NCI-H510A (cell line): ENCODE results near the gene ALOXE3.
"Not testable (repeated sequence)": the region's sequence is repeated elsewhere in the genome, so short reads cannot be mapped to it uniquely, and the experiment has no call there.

Experiments
- DNase-seq: peaks from one replicate; lab custom pipeline; 2025; lab: John Stamatoyannopoulos, UW

Gene ALOXE3

DNA sequence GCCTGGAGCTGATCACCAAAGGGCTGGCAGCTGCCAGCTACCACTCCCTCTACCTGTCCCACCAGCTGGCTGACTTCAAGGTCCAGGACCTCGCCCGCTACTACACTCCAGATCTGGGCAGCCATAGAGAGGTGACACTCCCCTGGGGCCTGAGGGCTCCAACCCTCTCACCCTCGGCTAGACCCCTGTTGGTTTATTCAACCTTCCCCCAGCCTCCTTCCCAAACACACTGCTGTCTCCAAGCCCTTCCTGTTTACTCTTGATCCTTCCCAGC, 48.8 kb downstream of the ALOXE3 start:
- no peak for DNase-seq

- DNase-seq = no peak
Observed at GRCh38 chr17:8068736-8069586, 49.4 kb downstream of the ALOXE3 start.

GRCh38 chr17:8067806-8068205, 50.5 kb downstream of the ALOXE3 start:
- no peak for DNase-seq

DNA sequence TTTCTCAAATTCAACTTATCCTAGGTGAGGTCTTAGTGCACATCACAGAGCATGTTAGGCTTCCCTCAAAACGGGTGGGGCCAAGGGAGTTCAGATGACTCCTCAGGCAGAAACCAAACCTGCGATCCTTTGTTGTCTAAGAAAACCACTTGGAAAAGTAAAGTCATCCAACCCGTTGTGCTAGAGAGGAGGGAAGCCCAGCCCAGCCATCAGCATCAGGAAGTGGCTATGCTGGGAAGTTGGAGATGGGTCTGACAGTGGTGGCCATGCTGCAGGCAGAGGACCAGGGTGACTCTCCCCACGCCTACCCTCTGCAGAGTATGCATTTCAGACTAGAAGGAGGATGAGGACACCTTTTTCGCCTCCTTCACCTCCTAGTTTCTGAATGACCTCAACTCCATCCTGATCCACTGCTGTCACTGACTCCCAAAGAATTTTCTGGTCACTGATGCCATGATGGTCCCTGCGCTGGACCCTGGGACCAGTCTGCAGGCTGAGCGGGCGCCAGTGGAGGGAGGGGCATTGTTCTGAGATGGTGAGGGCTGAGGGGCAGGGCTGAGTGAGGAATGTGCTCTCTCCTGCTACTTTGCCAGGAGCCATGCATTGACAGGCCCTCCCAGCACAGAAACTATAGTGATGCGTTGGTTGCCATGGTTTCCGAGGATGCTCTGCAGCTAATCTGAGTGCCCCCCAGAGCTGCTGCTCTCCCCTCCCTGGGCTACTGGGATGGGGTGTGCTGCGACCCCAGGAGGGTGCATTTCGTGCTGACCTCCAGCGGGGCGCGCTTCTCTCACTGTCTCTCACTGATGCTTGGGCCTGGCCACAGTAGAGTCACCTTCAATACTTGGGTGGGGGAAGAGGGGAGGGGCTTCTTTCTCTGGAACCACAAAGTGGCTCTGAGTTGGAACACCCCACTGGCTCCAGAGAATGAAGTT, 51.2 kb downstream of the ALOXE3 start:
- no peak for DNase-seq

- DNase-seq = no peak
Observed at GRCh38 chr17:8064561-8065019, 53.7 kb downstream of the ALOXE3 start.

DNA sequence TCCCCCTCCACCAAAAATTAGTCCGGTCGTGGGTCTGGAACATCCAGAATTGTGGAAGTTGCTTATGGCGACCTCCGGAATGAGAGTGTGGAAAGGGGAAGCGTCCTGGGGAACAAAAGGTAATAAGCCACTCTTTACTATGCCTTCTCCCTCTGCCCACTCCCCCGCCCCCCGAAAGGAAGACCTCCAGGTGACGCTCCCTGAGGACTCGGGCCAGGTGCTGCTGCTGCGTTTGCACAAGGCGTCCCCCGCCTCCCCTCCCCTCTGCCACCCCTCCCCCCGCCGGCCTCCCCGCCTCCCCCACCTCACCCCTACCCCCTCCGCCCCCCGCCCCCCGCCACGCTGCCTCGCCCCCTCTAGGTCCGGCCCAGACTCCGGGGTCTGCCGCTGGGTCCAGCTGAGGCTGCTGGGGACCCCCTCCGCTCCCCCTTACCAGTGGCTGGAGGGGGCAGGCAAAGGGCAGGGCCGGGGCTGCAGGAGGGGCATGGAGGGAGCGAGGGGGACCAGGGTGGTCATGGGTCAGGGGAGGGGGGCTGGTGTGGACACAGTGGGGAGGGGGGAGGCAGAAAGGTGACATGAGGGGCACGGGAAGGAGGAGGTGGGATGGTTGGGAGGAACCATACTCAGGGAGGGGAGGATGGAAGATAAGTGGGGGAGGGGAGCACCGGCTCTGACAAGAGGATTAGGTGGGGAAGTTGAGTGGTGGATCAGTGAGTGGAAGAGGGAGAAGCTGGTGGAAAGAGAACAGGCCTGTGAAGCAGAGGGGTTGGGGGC, 54.4 kb downstream of the ALOXE3 start:
- DNase-seq = no peak

DNA sequence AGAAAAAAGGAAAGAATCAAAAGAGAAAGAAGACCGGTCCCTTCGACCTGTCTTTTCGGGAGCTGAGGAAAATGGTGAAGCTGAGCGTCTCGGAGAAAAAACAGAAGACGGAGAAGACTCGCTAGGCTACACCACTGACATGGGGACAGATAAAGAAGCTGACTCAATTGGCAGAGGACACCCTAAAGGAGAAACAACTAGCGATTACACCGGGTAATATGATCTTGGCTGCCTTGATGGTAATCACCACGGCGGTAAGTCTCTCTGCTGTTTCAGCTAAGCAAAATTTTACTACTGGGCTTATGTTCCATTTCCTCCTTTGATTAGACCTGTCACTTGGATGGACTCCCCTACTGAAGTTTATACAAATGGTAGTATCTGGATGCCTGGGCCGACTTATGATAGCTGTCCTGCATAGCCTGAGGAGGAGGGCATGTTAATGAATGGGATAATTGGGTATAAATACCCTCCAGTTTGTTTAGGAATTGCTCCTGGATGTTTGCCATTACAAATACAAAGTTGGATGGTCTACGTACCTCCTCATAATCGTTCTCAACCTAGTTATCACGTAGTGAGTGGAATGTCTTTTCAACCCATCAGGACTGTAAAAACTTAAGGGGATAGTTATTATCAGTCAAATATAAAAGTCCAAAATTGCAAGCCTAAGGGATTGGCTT, 55.4 kb downstream of the ALOXE3 start:
- DNase-seq = no peak

GRCh38 chr17:8062435-8062806, 55.9 kb downstream of the ALOXE3 start:
- no peak for DNase-seq

DNA sequence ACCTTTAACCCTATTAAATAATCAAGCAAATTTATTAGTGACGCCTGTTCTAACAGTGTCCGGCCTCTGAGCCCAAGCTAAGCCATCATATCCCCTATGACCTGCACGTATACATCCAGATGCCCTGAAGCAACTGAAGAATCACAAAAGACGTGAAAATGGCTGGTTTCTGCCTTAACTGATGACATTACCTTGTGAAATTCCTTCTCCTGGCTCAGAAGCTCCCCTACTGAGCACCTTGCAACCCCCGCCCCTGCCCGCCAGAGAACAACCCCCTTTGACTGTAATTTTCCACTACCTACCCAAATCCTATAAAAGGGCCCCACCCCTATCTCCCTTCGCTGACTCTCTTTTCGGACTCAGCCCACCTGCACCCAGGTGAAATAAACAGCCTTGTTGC, 56.5 kb downstream of the ALOXE3 start:
- DNase-seq = not testable (repeated sequence)

DNA sequence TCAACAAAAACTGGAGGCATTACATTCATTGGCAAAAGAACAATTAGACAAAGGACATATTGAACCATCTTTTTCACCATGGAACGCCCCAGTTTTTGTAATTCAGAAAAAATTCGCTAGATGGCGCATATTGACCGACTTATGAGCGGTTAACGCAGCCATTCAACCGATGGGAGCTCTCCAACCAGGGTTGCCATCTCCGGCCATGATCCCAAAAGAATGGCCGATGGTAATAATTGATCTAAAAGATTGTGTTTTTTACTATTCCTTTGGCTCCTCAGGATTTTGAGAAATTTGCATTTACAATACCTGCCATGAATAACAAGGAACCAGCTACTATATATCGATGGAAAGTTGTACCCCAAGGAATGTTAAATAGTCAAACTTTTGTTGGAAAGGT, 58.0 kb downstream of the ALOXE3 start:
- DNase-seq = peak; percentile 28

DNA sequence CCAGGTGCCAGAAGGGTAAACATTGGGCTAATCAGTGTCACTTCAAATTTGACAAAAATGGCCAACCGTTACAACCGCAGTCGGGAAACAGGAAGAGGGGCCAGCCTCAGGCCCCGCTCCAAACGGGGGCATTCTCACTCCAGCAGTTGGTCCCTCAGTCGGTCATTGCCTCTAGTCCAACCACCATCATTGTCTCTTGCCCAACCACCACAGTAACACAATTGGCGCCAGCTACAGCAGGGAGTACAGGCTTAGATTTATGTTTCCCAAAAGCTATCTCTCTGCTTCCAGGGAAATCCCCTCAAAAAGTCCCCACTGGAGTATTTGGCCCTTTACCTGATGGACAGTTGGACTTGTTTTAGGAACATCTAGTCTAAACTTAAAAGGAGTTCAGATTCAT, 59.2 kb downstream of the ALOXE3 start:
- DNase-seq = no peak

GRCh38 chr17:8057691-8058114, 60.6 kb downstream of the ALOXE3 start:
- no peak for DNase-seq

- no peak for DNase-seq
Observed at GRCh38 chr17:8056976-8057625, 61.2 kb downstream of the ALOXE3 start.

- DNase-seq = no peak
Observed at GRCh38 chr17:8056232-8056975, 61.9 kb downstream of the ALOXE3 start.

DNA sequence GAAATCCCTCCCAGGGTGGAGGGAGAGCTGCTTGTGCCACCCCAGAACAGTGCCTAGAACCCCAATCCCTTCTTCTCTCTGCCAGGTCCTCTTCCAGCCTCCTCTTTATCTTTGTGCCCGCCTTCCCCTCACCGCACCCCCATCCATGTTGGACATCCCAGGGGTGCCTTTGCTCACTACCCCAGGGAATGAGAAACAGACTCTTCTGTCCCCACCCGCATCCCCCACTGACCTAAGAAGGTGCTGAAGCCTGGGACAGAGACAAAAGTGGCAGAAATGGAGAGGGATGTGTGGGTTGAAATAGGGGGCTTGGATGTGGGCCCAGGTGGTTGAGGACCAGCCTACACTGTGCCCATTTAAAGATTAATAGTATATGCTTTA, 62.5 kb downstream of the ALOXE3 start:
- DNase-seq = no peak

DNA sequence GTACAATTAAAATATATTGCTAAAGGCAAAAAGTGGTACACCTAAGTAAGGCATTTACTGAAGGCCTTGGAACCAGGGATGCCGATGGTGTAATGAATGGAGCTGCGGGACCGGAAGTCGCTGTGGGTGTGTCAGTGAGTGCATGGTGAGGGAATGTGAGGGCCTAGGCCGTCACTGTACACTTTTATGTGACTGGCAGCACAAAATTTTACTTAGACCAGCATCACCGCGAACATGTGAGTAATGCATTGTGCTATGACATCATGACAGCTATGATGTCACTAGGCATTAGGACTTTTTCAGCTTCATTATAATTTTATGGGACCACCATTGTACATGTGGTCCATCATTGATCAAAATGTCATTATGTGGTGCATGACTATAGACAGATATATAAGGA, 64.7 kb downstream of the ALOXE3 start:
- DNase-seq = no peak

GRCh38 chr17:8052256-8053252, 65.8 kb downstream of the ALOXE3 start:
- no peak for DNase-seq

GRCh38 chr17:8051831-8052230, 66.5 kb downstream of the ALOXE3 start:
- no peak for DNase-seq

DNA sequence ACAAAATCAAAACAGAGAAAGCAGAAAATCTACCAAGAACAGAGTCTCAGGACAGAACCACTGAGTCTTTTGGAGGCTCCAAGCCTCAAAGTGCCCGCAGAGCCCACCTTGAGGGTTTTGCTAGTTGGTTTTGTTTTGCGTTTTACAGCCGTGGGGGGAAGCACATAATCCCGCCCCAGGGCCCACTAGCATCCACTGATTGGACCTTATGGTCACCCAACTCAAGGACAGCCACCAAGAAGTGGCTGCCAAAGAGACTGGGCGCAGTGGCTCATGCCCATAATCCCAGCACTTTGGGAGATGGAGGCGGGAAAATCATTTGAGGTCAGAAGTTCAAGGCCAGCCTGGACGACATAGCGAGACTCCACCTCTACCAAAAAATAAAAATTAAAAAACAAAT, 69.6 kb downstream of the ALOXE3 start:
- no peak for DNase-seq
